ENCODE measurements around the gene PHLDA2. TPM values are rescaled to one million over a fixed set of nuclear protein-coding genes. Genes with fewer than 3 reads are reported as not detected.
"Not testable (repeated sequence)": the region's sequence is repeated elsewhere in the genome, so short reads cannot be mapped to it uniquely, and the experiment has no call there.

The PHLDA2 gene
- total RNA-seq, 1 experiment from 2014 or later = 26.9 TPM

GRCh38 chr11:2945031-2945756 lies 16.0 kb upstream of the PHLDA2 start:
- DNase-seq (ENCODE audit: low read depth) = peak; percentile 77

GRCh38 chr11:2944530-2944929 lies 15.3 kb upstream of the PHLDA2 start:
- DNase-seq (ENCODE audit: low read depth) = no peak

GRCh38 chr11:2943711-2944118 lies 14.5 kb upstream of the PHLDA2 start:
- DNase-seq (ENCODE audit: low read depth) = no peak

- DNase-seq (ENCODE audit: low read depth) = no peak
These were observed 13.9 kb upstream of the PHLDA2 start for GRCh38 chr11:2942872-2943710.

- DNase-seq (ENCODE audit: low read depth) = no peak
These were observed 13.2 kb upstream of the PHLDA2 start for GRCh38 chr11:2942447-2942846.

- peak; percentile 85 for DNase-seq (ENCODE audit: low read depth)
These were observed 12.0 kb upstream of the PHLDA2 start for GRCh38 chr11:2940921-2941821.

- DNase-seq (ENCODE audit: low read depth) = peak; percentile 78
These were observed 11.1 kb upstream of the PHLDA2 start for GRCh38 chr11:2940147-2940920.

GRCh38 chr11:2938458-2939418 lies 9.5 kb upstream of the PHLDA2 start:
- not testable (repeated sequence) for DNase-seq (ENCODE audit: low read depth)

GRCh38 chr11:2937641-2938457 lies 8.6 kb upstream of the PHLDA2 start:
- not testable (repeated sequence) for DNase-seq (ENCODE audit: low read depth)

GRCh38 chr11:2934611-2935239 lies 5.5 kb upstream of the PHLDA2 start:
- DNase-seq (ENCODE audit: low read depth) = no peak

GRCh38 chr11:2934021-2934550 lies 4.9 kb upstream of the PHLDA2 start:
- no peak for DNase-seq (ENCODE audit: low read depth)

- DNase-seq (ENCODE audit: low read depth) = peak; percentile 95
These were observed 4.3 kb upstream of the PHLDA2 start for GRCh38 chr11:2933375-2934020.

GRCh38 chr11:2932850-2933251 lies 3.6 kb upstream of the PHLDA2 start:
- peak; percentile 77 for DNase-seq (ENCODE audit: low read depth)

- no peak for DNase-seq (ENCODE audit: low read depth)
These were observed 2.8 kb upstream of the PHLDA2 start for GRCh38 chr11:2931771-2932738.

- DNase-seq (ENCODE audit: low read depth) = no peak
These were observed 2.2 kb upstream of the PHLDA2 start for GRCh38 chr11:2931420-2931746.

GRCh38 chr11:2930704-2931419 lies 1.6 kb upstream of the PHLDA2 start:
- DNase-seq (ENCODE audit: low read depth) = no peak
